ENCODE results near the gene SORBS2. TPM values are rescaled to one million over a fixed set of nuclear protein-coding genes. Genes with fewer than 3 reads are reported as not detected.

Gene SORBS2
- polyA plus RNA-seq, 1 donor from 2014 or later = 46.0 TPM

DNA sequence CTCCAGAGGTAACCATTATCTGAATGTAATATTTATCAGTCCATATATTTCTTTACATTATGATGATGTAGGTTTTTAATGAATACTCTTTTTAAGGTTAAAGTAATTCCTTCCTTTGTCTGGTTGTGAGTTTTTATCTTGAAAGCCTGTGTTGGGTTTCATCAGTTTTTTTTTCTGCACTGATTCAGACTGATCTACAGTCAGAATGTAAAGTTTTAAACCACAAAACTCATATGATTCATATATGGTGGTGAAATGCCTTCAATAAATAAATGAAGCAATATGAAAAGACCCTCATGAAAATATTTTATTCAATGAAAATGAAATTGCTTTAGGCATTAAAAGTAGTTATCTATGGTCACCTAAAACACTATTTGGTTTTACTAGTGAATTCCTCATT is 47.1 kb downstream of the SORBS2 start:
- no peak overlapping the region for H3K4me2 ChIP-seq (ENCODE audit: low read length)
- no peaks in the 10 kb centered on the region for H3K27me3 ChIP-seq (ENCODE audit: insufficient read depth, low read depth, low read length)
- H3K4me3 ChIP-seq (ENCODE audit: low read length) = no peak overlapping the region
- no peak overlapping the region for H2AFZ ChIP-seq (ENCODE audit: low read depth, low read length)
- no peaks in the 10 kb centered on the region for H4K20me1 ChIP-seq (ENCODE audit: insufficient read depth)
- H3K27ac ChIP-seq (ENCODE audit: low read length) = no peak overlapping the region
- peaks cover 3% of the 10 kb centered on the region for H3K79me2 ChIP-seq (replicated peaks; ENCODE audit: insufficient read depth, low read length)
- TF ChIP-seq TAF1 (IDR thresholded peaks at IDR 0.05; ENCODE audit: low read depth) (no peak), POLR2AphosphoS5 (IDR thresholded peaks at IDR 0.05) (no peak), CTCF (IDR thresholded peaks at IDR 0.05; ENCODE audit: poor library complexity, severe bottlenecking) (no peak), EZH2 (IDR thresholded peaks at IDR 0.05; ENCODE audit: borderline replicate concordance, insufficient read depth, low read length, poor library complexity, severe bottlenecking) (no peak), EP300 (conservative IDR thresholded peaks at IDR 0.05; ENCODE audit: poor library complexity, severe bottlenecking) (no peak), SMC3 (conservative IDR thresholded peaks at IDR 0.05; ENCODE audit: poor library complexity) (no peak), MXI1 (conservative IDR thresholded peaks at IDR 0.05; ENCODE audit: poor library complexity, severe bottlenecking) (no peak), RAD21 (conservative IDR thresholded peaks at IDR 0.05) (no peak)
- TF ChIP-seq, protein P1, sequence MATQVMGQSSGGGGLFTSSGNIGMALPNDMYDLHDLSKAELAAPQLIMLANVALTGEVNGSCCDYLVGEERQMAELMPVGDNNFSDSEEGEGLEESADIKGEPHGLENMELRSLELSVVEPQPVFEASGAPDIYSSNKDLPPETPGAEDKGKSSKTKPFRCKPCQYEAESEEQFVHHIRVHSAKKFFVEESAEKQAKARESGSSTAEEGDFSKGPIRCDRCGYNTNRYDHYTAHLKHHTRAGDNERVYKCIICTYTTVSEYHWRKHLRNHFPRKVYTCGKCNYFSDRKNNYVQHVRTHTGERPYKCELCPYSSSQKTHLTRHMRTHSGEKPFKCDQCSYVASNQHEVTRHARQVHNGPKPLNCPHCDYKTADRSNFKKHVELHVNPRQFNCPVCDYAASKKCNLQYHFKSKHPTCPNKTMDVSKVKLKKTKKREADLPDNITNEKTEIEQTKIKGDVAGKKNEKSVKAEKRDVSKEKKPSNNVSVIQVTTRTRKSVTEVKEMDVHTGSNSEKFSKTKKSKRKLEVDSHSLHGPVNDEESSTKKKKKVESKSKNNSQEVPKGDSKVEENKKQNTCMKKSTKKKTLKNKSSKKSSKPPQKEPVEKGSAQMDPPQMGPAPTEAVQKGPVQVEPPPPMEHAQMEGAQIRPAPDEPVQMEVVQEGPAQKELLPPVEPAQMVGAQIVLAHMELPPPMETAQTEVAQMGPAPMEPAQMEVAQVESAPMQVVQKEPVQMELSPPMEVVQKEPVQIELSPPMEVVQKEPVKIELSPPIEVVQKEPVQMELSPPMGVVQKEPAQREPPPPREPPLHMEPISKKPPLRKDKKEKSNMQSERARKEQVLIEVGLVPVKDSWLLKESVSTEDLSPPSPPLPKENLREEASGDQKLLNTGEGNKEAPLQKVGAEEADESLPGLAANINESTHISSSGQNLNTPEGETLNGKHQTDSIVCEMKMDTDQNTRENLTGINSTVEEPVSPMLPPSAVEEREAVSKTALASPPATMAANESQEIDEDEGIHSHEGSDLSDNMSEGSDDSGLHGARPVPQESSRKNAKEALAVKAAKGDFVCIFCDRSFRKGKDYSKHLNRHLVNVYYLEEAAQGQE (IDR thresholded peaks at IDR 0.05; ENCODE audit: borderline replicate concordance) = no peak
- no peak overlapping the region for H3K9ac ChIP-seq (ENCODE audit: low read length)
- no peaks in the 10 kb centered on the region for H3K9me3 ChIP-seq (ENCODE audit: low read length)
- H3F3A ChIP-seq (ENCODE audit: insufficient read depth, low read length, poor library complexity, severe bottlenecking) = no peaks in the 10 kb centered on the region
- H3K9me2 ChIP-seq (ENCODE audit: insufficient read depth, low read length) = no peaks in the 10 kb centered on the region
- H3K36me3 ChIP-seq (ENCODE audit: insufficient read depth, low read length) = no peaks in the 10 kb centered on the region

- H3K79me2 ChIP-seq (replicated peaks; ENCODE audit: insufficient read depth, low read length) = peaks cover 3% of the 10 kb centered on the region
- no peaks in the 10 kb centered on the region for H3K27me3 ChIP-seq (ENCODE audit: insufficient read depth, low read depth, low read length)
- TF ChIP-seq SMC3 (conservative IDR thresholded peaks at IDR 0.05; ENCODE audit: poor library complexity) (no peak), CTCF (IDR thresholded peaks at IDR 0.05; ENCODE audit: poor library complexity, severe bottlenecking) (no peak), MXI1 (conservative IDR thresholded peaks at IDR 0.05; ENCODE audit: poor library complexity, severe bottlenecking) (no peak), TAF1 (IDR thresholded peaks at IDR 0.05; ENCODE audit: low read depth) (no peak), POLR2AphosphoS5 (IDR thresholded peaks at IDR 0.05) (no peak), EZH2 (IDR thresholded peaks at IDR 0.05; ENCODE audit: borderline replicate concordance, insufficient read depth, low read length, poor library complexity, severe bottlenecking) (no peak)
- no peak overlapping the region for H3K9ac ChIP-seq (ENCODE audit: low read length)
- no peaks in the 10 kb centered on the region for H3K9me2 ChIP-seq (ENCODE audit: insufficient read depth, low read length)
- no peak overlapping the region for H2AFZ ChIP-seq (ENCODE audit: low read depth, low read length)
- H3K4me3 ChIP-seq (ENCODE audit: low read length) = no peak overlapping the region
- no peak overlapping the region for H3K27ac ChIP-seq (ENCODE audit: low read length)
- H3K9me3 ChIP-seq (ENCODE audit: low read length) = no peaks in the 10 kb centered on the region
- no peaks in the 10 kb centered on the region for H4K20me1 ChIP-seq (ENCODE audit: insufficient read depth)
- H3K4me2 ChIP-seq (ENCODE audit: low read length) = no peak overlapping the region
- no peaks in the 10 kb centered on the region for H3K36me3 ChIP-seq (ENCODE audit: insufficient read depth, low read length)
- H3F3A ChIP-seq (ENCODE audit: insufficient read depth, low read length, poor library complexity, severe bottlenecking) = no peaks in the 10 kb centered on the region
Measured at GRCh38 chr4:185761352-185762235, 50.4 kb downstream of the SORBS2 start.
